ENCODE measurements around the gene IL3. TPM values are rescaled to one million over a fixed set of nuclear protein-coding genes. Genes with fewer than 3 reads are reported as not detected.

The IL3 gene
- total and polyA plus RNA-seq, 2 of the 4 experiments (the other 2 are of a cell fraction): not detected

- CTCF ChIA-PET: no interaction called here
- in situ Hi-C loops (cut with MboI; ENCODE audit: low sequenced_read_pairs): loop anchor here (25.0 kb wide), 1 partner anchor 401 kb away; the partner anchor contains the start of gene IRF1
These were observed 25.9 kb downstream of the IL3 start for GRCh38 chr5:132086277-132086794.

More at GRCh38 chr5:132086277-132086794, 25.9 kb downstream of the IL3 start:
- Histone ChIP-seq H3K9me3 (ENCODE audit: control insufficient read depth, insufficient read depth, low read length) (no peaks in the 10 kb centered on the region), H3K4me3 (ENCODE audit: insufficient read depth, low read depth, low read length) (no peak overlapping the region), H2AK5ac (ENCODE audit: low read depth, low read length) (peak overlapping the region; percentile 85), H3K9me1 (ENCODE audit: insufficient read depth, low read length) (peaks cover 21% of the 10 kb centered on the region), H2AK9ac (replicated peaks; ENCODE audit: low read depth, low read length, poor library complexity) (peak overlapping the region; percentile 31), H3K79me1 (ENCODE audit: low read depth in 1 of 2, low read length in 2 of 2) (no peaks in the 10 kb centered on the region), H2BK15ac (ENCODE audit: low read depth, low read length) (peak overlapping the region; percentile 96; the same call in 2 of the 3 replicates), H3K4ac (ENCODE audit: low read depth, low read length) (peak overlapping the region; percentile 80), H3K36me3 (ENCODE audit: control insufficient read depth, insufficient read depth, low read length) (no peaks in the 10 kb centered on the region), H3K56ac (ENCODE audit: extremely low read depth, insufficient read depth, low read length) (no peak overlapping the region), H3K9ac (ENCODE audit: low read depth, low read length) (no peak overlapping the region), H3K4me2 (ENCODE audit: low read depth, low read length) (no peak overlapping the region), H2BK120ac (ENCODE audit: low read depth, low read length) (peak overlapping the region; percentile 65), H3K4me1 (ENCODE audit: control insufficient read depth, insufficient read depth, low read length) (peaks cover 25% of the 10 kb centered on the region), H3K14ac (replicated peaks; ENCODE audit: low read depth, low read length) (peak overlapping the region; percentile 79), H4K5ac (ENCODE audit: low read depth, low read length) (peak overlapping the region; percentile 56), H2BK20ac (ENCODE audit: low read depth, low read length) (peak overlapping the region; percentile 96), H4K8ac (ENCODE audit: low read depth in 2 of 2, low read length in 2 of 2) (peak overlapping the region; percentile 68 to 78; a peak in 3 of 4 replicates), H3K27me3 (ENCODE audit: control insufficient read depth, insufficient read depth, low read length) (no peaks in the 10 kb centered on the region), H3K18ac (ENCODE audit: low read depth, low read length) (peak overlapping the region; percentile 61), H3K23ac (ENCODE audit: low read depth, low read length) (peak overlapping the region; percentile 54; the same call in 1 of the 2 replicates), H2AFZ (replicated peaks; ENCODE audit: low read length, poor library complexity) (peak overlapping the region; percentile 74), H2BK5ac (ENCODE audit: low read depth, low read length, poor library complexity, severe bottlenecking) (peak overlapping the region; percentile 37), H4K20me1 (ENCODE audit: insufficient read depth, low read length) (no peaks in the 10 kb centered on the region), H4K91ac (ENCODE audit: insufficient read depth, low read depth, low read length) (peak overlapping the region; percentile 80), H3K27ac (ENCODE audit: insufficient read depth, low read length) (peak overlapping the region; percentile 11)
- DNase-seq: peak; percentile 98
- ATAC-seq (ENCODE audit: low read depth): peak; percentile 87
- no TSS peak for BruUV-seq (replicated peaks)
- dilution Hi-C loops (cut with HindIII; ENCODE audit: low sequenced_read_pairs, unreplicated experiment): no loop called here
- no CpG with 5 or more reads among the region's 2 CpGs for WGBS, 2 experiments (ENCODE audit: extremely low coverage in 2 of 2, insufficient read length in 1 of 2)
- no peak for TF ChIP-seq MXI1 (IDR thresholded peaks at IDR 0.05; ENCODE audit: borderline replicate concordance, low read depth, low read length)
- TF ChIP-seq MAZ (IDR thresholded peaks at IDR 0.05; ENCODE audit: borderline replicate concordance, low read depth, low read length): peak; percentile 40; the same call in 1 of the 2 replicates
- peak; percentile 87 for TF ChIP-seq USF2 (IDR thresholded peaks at IDR 0.05; ENCODE audit: low read depth, low read length)
- no peak for TF ChIP-seq POLR2A (IDR thresholded peaks at IDR 0.05; ENCODE audit: low read depth, low read length)
- peak; percentile 9; the same call in 1 of the 2 replicates for TF ChIP-seq RAD21 (IDR thresholded peaks at IDR 0.05; ENCODE audit: low read length)
- peak; percentile 47 for TF ChIP-seq BHLHE40 (IDR thresholded peaks at IDR 0.05; ENCODE audit: low read depth, low read length)
- no peak for TF ChIP-seq NFE2L2 (IDR thresholded peaks at IDR 0.05; ENCODE audit: low read depth, low read length)
- intact Hi-C loops (cut with micrococcal nuclease): no loop called here
- POLR2A ChIA-PET (ENCODE audit: unreplicated experiment): no interaction called here
